Type B pancreatic cell (in vitro differentiated cells): ENCODE measurements around the gene TTC33. TPM values are rescaled to one million over a fixed set of nuclear protein-coding genes. Genes with fewer than 3 reads are reported as not detected.
"Not testable (repeated sequence)": the region's sequence is repeated elsewhere in the genome, so short reads cannot be mapped to it uniquely, and the experiment has no call there.

Experiments used
- DNase-seq: peaks from one replicate; pipeline ENCODE4 v3.0.0; 2021; ENCODE audit warnings: mixed read lengths; ENCODE audit not compliant: unreplicated experiment; ENCODE audit errors: extremely low spot score
- H3K27ac Mint-ChIP-seq: 2 replicates; pipeline ENCODE4 v1.8.0; 2021; ENCODE audit warnings: mild to moderate bottlenecking, mixed read lengths
- H3K27me3 Mint-ChIP-seq: 2 replicates; pipeline ENCODE4 v1.8.0; 2021; ENCODE audit warnings: mixed read lengths
- H3K36me3 Mint-ChIP-seq: 2 replicates; pipeline ENCODE4 v1.8.0; 2021; ENCODE audit warnings: mixed read lengths
- H3K4me1 Mint-ChIP-seq: one replicate; pipeline ENCODE4 v1.8.0; 2021; ENCODE audit warnings: mixed read lengths; ENCODE audit not compliant: unreplicated experiment
- H3K4me3 Mint-ChIP-seq: 2 replicates; pipeline ENCODE4 v1.8.0; 2021; ENCODE audit warnings: mild to moderate bottlenecking, mixed read lengths
- H3K9me3 Mint-ChIP-seq: 2 replicates; pipeline ENCODE4 v1.8.0; 2021; ENCODE audit warnings: mixed read lengths
- total RNA-seq: library from RNA; stranded (reverse); gene quantifications from 2 replicates; pipeline ENCODE4 v1.2.1, GENCODE V29; 2021; ENCODE audit warnings: low replicate concordance
- TF ChIP-seq, protein P1 (sequence below): fragments of 200-600 bp; sonication (generic); conservative IDR thresholded peaks from 2 replicates; pipeline ENCODE4 v1.5.0; 2021; ENCODE audit warnings: antibody characterized with exemption, mild to moderate bottlenecking

TTC33 gene
- total RNA-seq, 1 donor from 2014 or later, result 15.8 TPM

DNA sequence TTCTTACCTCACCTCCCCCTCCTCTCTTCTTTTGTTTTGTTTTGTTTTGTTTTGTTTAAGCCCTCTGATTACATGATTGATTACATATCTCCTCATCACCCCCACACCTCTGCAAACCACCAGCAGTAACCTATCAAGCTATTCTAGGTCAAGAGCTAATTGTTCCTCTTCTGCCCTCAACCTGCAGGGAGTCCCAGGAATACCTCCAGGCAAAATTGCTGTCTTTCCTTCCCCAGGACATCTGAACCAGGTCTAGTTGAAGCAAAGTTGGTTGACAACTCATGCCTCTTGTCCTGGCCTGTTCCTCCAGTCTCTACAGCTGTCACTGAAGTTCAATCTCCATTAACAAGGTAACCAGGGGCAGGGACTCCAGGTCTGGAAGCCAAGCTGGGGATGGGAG, 156.1 kb downstream of the TTC33 start:
- peaks cover 6% of the 10 kb centered on the region for H3K4me1 Mint-ChIP-seq
- H3K4me3 Mint-ChIP-seq, result no peak overlapping the region
- no peaks in the 10 kb centered on the region for H3K27me3 Mint-ChIP-seq
- H3K36me3 Mint-ChIP-seq, result no peaks in the 10 kb centered on the region
- TF ChIP-seq, protein P1, sequence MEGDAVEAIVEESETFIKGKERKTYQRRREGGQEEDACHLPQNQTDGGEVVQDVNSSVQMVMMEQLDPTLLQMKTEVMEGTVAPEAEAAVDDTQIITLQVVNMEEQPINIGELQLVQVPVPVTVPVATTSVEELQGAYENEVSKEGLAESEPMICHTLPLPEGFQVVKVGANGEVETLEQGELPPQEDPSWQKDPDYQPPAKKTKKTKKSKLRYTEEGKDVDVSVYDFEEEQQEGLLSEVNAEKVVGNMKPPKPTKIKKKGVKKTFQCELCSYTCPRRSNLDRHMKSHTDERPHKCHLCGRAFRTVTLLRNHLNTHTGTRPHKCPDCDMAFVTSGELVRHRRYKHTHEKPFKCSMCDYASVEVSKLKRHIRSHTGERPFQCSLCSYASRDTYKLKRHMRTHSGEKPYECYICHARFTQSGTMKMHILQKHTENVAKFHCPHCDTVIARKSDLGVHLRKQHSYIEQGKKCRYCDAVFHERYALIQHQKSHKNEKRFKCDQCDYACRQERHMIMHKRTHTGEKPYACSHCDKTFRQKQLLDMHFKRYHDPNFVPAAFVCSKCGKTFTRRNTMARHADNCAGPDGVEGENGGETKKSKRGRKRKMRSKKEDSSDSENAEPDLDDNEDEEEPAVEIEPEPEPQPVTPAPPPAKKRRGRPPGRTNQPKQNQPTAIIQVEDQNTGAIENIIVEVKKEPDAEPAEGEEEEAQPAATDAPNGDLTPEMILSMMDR, result no peak
- H3K9me3 Mint-ChIP-seq, result no peaks in the 10 kb centered on the region
- no peak overlapping the region for H3K27ac Mint-ChIP-seq
- no peak for DNase-seq

DNA sequence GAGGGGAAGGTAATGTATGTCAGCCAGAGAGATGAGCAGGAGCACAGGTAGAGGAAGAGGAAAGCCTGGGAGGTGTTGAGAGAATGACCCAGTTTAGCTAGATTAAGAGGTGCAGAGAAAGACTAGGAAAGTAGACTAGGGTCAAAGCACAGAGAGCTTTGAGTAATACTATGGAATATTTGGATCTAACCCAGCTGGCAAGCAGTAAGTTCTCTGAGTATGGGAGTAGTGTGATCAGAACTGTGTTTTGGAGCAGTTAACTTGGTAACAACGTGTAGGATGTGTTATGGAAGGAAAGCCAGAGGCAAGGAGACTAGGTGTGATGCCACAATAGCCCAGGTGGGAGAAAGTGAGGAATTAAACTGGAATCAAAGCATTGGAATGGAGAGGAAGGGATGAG, 160.9 kb downstream of the TTC33 start:
- Mint-ChIP-seq H3K9me3 (no peaks in the 10 kb centered on the region), H3K27me3 (no peaks in the 10 kb centered on the region), H3K4me1 (no peaks in the 10 kb centered on the region), H3K27ac (no peak overlapping the region), H3K4me3 (no peak overlapping the region), H3K36me3 (no peaks in the 10 kb centered on the region)
- TF ChIP-seq, protein P1, result no peak
- no peak for DNase-seq

DNA sequence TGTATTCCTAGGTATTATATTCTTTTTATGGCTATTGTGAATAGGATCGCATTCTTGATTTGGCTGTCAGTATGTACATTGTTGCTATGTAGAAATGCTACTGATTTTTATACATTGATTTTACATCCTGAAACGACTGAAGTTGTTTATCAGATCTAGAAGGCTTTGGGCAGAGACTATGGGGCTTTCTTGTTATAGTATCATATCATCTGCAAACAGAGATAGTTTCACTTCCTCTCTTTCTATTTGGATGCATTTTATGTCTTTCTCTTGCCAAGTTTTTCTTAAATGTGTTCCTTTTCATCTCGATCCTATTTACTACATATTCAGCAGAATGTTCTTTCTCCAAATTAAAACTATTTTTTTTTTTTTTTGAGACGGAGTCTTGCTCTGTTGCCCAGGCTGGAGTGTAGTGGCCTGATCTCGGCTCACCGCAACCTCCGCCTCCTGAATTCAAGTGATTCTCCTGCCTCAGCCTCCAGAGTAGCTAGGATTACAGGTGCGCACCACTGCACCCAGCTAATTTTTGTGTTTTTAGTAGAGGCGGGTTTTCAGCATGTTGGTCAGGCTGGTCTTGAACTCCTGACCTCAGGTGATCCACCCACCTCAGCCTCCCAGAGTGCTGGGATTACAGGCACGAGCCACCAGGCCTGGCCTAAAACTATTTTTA, 163.9 kb downstream of the TTC33 start:
- not testable (repeated sequence) for H3K27me3 Mint-ChIP-seq, H3K9me3 Mint-ChIP-seq, H3K27ac Mint-ChIP-seq, H3K4me1 Mint-ChIP-seq, H3K36me3 Mint-ChIP-seq, H3K4me3 Mint-ChIP-seq, DNase-seq

DNA sequence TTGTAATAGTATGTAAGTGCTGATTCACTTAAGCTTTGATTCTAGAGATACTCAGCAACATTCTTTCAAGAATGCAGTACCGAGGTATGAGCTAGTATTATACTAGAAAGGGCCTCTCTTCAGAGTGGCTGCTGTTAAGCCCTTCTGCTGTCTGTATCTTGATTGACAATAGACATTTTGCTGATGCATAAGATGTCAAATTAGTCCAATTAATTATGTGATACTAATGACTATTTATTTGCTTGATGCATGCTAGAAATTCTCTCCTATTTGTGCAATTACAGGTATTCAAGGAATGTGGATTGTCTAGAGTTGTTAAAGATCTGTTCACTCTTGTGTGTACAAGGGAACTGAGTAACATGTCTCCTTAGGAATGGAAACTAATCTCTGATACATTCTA, 168.4 kb downstream of the TTC33 start:
- Mint-ChIP-seq H3K9me3 (no peaks in the 10 kb centered on the region), H3K4me3 (no peak overlapping the region), H3K4me1 (no peaks in the 10 kb centered on the region), H3K27ac (no peak overlapping the region), H3K27me3 (no peaks in the 10 kb centered on the region), H3K36me3 (no peaks in the 10 kb centered on the region)
- no peak for DNase-seq
- TF ChIP-seq, protein P1, result no peak

DNA sequence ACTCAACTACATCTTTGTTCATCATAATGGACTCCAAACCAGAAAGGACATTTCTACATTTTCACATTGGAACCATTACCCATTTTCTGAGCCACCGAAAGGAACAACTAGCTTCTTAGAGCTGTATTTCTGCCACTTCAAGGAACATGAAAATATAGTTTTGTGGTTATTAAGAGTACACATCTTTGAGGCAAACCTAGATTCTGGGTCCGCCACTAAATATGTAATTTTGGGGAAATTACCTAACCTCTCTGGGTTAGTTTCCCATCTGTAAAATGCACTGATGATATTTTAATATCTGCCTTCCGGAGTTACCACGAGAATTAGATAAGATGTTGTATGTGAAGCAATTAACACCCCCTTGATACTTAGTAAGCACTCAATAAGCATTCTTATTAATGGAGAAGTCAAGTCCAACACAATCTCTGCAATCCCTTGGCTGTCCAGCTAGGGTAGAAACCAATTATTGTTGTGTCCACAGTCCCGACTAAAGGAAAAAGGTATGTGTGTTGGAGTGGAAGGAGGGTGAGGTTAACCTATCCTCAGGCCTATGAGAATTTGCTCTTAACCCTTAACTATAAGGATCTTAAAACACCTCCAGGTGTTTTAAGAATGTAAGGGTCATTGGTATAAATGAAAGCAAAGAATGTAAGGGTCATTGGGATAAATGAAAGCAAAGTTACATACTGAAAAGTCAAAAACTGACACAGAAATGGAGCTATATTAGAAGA, 170.1 kb downstream of the TTC33 start:
- Mint-ChIP-seq H3K36me3 (no peaks in the 10 kb centered on the region), H3K4me1 (no peaks in the 10 kb centered on the region)

DNA sequence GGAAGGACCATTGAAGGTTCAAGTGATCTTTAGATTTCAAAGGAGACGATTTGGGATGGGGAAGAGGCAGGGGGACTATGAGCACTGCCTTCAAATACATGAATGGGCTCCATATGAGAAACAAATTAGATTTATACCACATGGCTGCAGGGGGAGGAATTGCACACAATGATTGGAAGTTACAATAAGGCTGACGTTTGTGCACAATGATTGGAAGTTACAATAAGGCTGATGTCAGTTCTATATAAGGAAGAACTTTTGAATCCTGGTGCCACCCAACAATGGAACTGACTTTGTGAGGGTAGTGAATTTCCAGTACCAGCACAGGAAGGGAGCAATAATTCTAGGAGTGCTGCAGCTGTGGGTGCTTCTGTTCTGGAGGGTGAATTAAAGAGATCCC, 171.7 kb downstream of the TTC33 start:
- Mint-ChIP-seq H3K4me3 (no peak overlapping the region), H3K27me3 (no peaks in the 10 kb centered on the region), H3K9me3 (no peaks in the 10 kb centered on the region), H3K36me3 (no peaks in the 10 kb centered on the region), H3K27ac (no peak overlapping the region), H3K4me1 (no peaks in the 10 kb centered on the region)
- DNase-seq, result no peak
- TF ChIP-seq, protein P1, result no peak

More for the DNA sequence above, 170.1 kb downstream of the TTC33 start:
- TF ChIP-seq, protein P1, result no peak
- no peak for DNase-seq
- H3K9me3 Mint-ChIP-seq, result no peaks in the 10 kb centered on the region
- H3K4me3 Mint-ChIP-seq, result no peak overlapping the region
- H3K27ac Mint-ChIP-seq, result no peak overlapping the region
- no peaks in the 10 kb centered on the region for H3K27me3 Mint-ChIP-seq
